CD14-positive monocyte (primary cell): ENCODE measurements around the gene NDUFAF2. TPM values are rescaled to one million over a fixed set of nuclear protein-coding genes. Genes with fewer than 3 reads are reported as not detected.
"Not testable (repeated sequence)": the region's sequence is repeated elsewhere in the genome, so short reads cannot be mapped to it uniquely, and the experiment has no call there.

Experiments used
- DNase-seq, 3 donors: peaks; one replicate each; pipeline ENCODE4 v3.0.0-alpha.2; 2011 to 2022
- H2AFZ ChIP-seq: 2 replicates; pipeline ENCODE4 v1.6.0; 2012; ENCODE audit warnings: mild to moderate bottlenecking, low read depth, low read length, inconsistent platforms; ENCODE audit not compliant: insufficient read depth, poor library complexity, severe bottlenecking
- H3K27ac ChIP-seq, 2 donors: 1 replicate in 1 of 2; 2 replicates in 1 of 2; pipeline ENCODE4 v1.5.1; 2012 to 2013; ENCODE audit warnings: low read length in 2 of 2, control low read depth in 1 of 2, inconsistent platforms in 1 of 2, low read depth in 1 of 2, mild to moderate bottlenecking in 1 of 2
- H3K27me3 ChIP-seq, 2 donors: one replicate each; pipeline versions ENCODE4 v1.6.0 to v1.6.1; 2011 to 2013; ENCODE audit warnings: low read length in 2 of 2; ENCODE audit not compliant: control insufficient read depth in 2 of 2, insufficient read depth in 2 of 2
- H3K36me3 ChIP-seq, 2 donors: replicated peaks in 1 of 2; 1 replicate in 1 of 2; 2 replicates in 1 of 2; pipeline versions ENCODE4 v1.5.1 to v1.6.1; 2012 to 2013; ENCODE audit warnings: low read length in 2 of 2, control low read depth in 1 of 2, inconsistent platforms in 1 of 2, mild to moderate bottlenecking in 1 of 2; ENCODE audit not compliant: insufficient read depth in 2 of 2, control insufficient read depth in 1 of 2
- H3K4me1 ChIP-seq, 2 donors: 1 replicate in 1 of 2; 2 replicates in 1 of 2; pipeline versions ENCODE4 v1.5.1 to v1.6.1; 2012 to 2013; ENCODE audit warnings: low read length in 2 of 2, control low read depth in 1 of 2, inconsistent platforms in 1 of 2, mild to moderate bottlenecking in 1 of 2, moderate library complexity in 1 of 2; ENCODE audit not compliant: insufficient read depth in 2 of 2, control insufficient read depth in 1 of 2
- H3K4me2 ChIP-seq: replicated peaks from 2 replicates; pipeline ENCODE3; 2012; ENCODE audit warnings: low read length, moderate library complexity, mild to moderate bottlenecking; ENCODE audit not compliant: poor library complexity, severe bottlenecking; ENCODE audit errors: extremely low read depth
- H3K4me3 ChIP-seq, 3 experiments: fragments of 200-600 bp in 1 of 3; sonication (generic) in 1 of 3; replicated peaks in 1 of 3; 1 replicate in 2 of 3; 2 replicates in 1 of 3; pipeline ENCODE4 v1.5.1; 2011 to 2013; ENCODE audit warnings: low read length in 3 of 3, mild to moderate bottlenecking in 3 of 3, control low read depth in 2 of 3, low read depth in 2 of 3, inconsistent platforms in 1 of 3, moderate library complexity in 1 of 3
- H3K79me2 ChIP-seq: 2 replicates; pipeline ENCODE4 v1.6.0; 2012; ENCODE audit warnings: mild to moderate bottlenecking, control low read depth, inconsistent platforms, low read length, moderate library complexity; ENCODE audit not compliant: insufficient read depth
- H3K9ac ChIP-seq: 2 replicates; pipeline ENCODE4 v1.6.0; 2017; ENCODE audit warnings: low read length, mild to moderate bottlenecking; ENCODE audit not compliant: insufficient read depth, poor library complexity, severe bottlenecking
- H3K9me3 ChIP-seq, 2 donors: replicated peaks in 1 of 2; 1 replicate in 1 of 2; 2 replicates in 1 of 2; pipeline versions ENCODE4 v1.5.1 to v1.6.1; 2012 to 2013; ENCODE audit warnings: low read length in 2 of 2, control low read depth in 1 of 2; ENCODE audit not compliant: control insufficient read depth in 1 of 2, insufficient read depth in 1 of 2
- H4K20me1 ChIP-seq: 2 replicates; pipeline ENCODE4 v1.6.0; 2012; ENCODE audit warnings: mild to moderate bottlenecking, low read length, control low read depth, moderate library complexity; ENCODE audit not compliant: insufficient read depth
- H3K27ac Mint-ChIP-seq, 7 donors: one replicate each; pipeline ENCODE4 v1.8.0; 2020; ENCODE audit warnings: mild to moderate bottlenecking in 7 of 7, mixed read lengths in 7 of 7, moderate library complexity in 6 of 7, inconsistent platforms in 2 of 7
- H3K27me3 Mint-ChIP-seq, 3 donors: one replicate each; pipeline ENCODE4 v1.8.0; 2021 to 2022; ENCODE audit warnings: low read depth in 3 of 3, mild to moderate bottlenecking in 3 of 3, mixed read lengths in 3 of 3, moderate library complexity in 3 of 3, inconsistent platforms in 1 of 3
- H3K36me3 Mint-ChIP-seq, 2 donors: one replicate each; pipeline ENCODE4 v1.8.0; 2020; ENCODE audit warnings: mixed read lengths in 2 of 2, inconsistent platforms in 1 of 2, mild to moderate bottlenecking in 1 of 2
- H3K4me1 Mint-ChIP-seq: one replicate; pipeline ENCODE4 v1.8.0; 2020; ENCODE audit warnings: mild to moderate bottlenecking, mixed read lengths
- H3K4me3 Mint-ChIP-seq, 2 donors: one replicate each; pipeline ENCODE4 v1.8.0; 2020; ENCODE audit warnings: mild to moderate bottlenecking in 2 of 2, mixed read lengths in 2 of 2, moderate library complexity in 1 of 2
- H3K9me3 Mint-ChIP-seq, 7 donors: one replicate each; pipeline ENCODE4 v1.8.0; 2020 to 2022; ENCODE audit warnings: mixed read lengths in 7 of 7, mild to moderate bottlenecking in 6 of 7, moderate library complexity in 6 of 7, inconsistent platforms in 2 of 7
- WGBS: methylation state at CpG from one replicate; pipeline ENCODE4 v1.1.5; 2013; ENCODE audit warnings: missing lambda C conversion rate; ENCODE audit not compliant: insufficient coverage; 5-methylcytosine and 5-hydroxymethylcytosine counted together
- intact Hi-C, 2 donors: fragments of 100-400 bp; cut with micrococcal nuclease; formaldehyde crosslinking; loops; one replicate each; pipeline versions ENCODE4 v1.15.0 to v1.15.1; 2023
- polyA plus RNA-seq, 3 donors: library from polyadenylated mRNA; depleted of rRNA in 1 of 3; unstranded in 2 of 3; stranded (reverse) in 1 of 3; fragments of 300-500 nt in 2 of 3; fragments of >200 nt in 1 of 3; fragmentation: Illumina TruSeq in 2 of 3; gene quantifications; 1 replicate in 2 of 3; 2 replicates in 1 of 3; pipeline ENCODE4 v1.2.3, GENCODE V29; 2012 to 2021
- TF ChIP-seq, protein P1 (sequence below): fragments of 200-600 bp; IDR thresholded peaks from one replicate; pipeline ENCODE4 v1.8.0; 2022; ENCODE audit warnings: antibody characterized with exemption, mild to moderate bottlenecking

NDUFAF2 gene
- polyA plus RNA-seq, 3 donors = 5.9 to 29.5 (median 25.0) TPM

DNA sequence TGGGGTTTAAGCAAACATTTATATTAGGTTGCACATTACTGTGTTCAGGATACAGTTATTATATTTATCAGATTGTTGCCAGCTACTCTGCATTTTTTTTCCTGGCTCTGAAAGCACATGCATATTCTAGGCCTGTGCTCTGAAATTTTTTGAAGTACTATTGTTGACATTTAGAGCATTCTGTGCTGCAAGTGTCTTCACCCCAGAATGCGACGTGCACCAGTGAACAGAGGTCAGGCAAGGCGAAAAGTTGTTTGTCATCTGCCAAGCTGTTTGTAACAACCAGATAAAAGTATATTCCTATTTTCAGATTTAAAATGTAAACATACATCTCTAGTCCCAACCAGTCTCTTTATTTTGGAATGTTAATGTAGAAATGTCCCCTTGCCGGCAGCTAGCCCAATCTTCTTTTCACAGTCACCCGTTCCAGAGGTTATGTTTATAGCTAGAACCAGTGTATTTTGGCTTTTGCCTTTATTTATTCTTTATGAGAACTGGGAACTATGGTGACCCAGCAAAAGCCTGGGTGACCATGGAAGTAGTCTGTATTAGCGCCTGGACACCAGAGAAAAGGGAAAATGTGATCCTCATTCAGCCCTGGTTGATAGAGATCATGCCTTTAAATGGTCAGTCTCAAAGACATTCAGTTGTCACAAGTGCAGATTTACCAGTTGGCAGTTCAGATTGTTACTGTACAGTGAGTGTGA lies 84.6 kb downstream of the NDUFAF2 start:
- Histone ChIP-seq H4K20me1 (no peaks in the 10 kb centered on the region), H3K4me2 (no peak overlapping the region), H3K9me3 (no peaks in the 10 kb centered on the region), H3K4me3 (no peak overlapping the region), H3K9ac (no peak overlapping the region), H3K27me3 (no peaks in the 10 kb centered on the region), H3K4me1 (no peaks in the 10 kb centered on the region), H3K27ac (no peak overlapping the region), H3K36me3 (no peaks in the 10 kb centered on the region), H2AFZ (no peak overlapping the region), H3K79me2 (no peaks in the 10 kb centered on the region)
- H3K4me1 Mint-ChIP-seq = no peaks in the 10 kb centered on the region
- DNase-seq = no peak
- 100% methylated on average over 4 of the region's 6 CpGs for WGBS
- H3K27me3 Mint-ChIP-seq = peaks cover 0 to 2% (median 0%) of the 10 kb centered on the region in 3 donors
- H3K27ac Mint-ChIP-seq = no peak overlapping the region
- H3K36me3 Mint-ChIP-seq = no peaks in the 10 kb centered on the region
- H3K9me3 Mint-ChIP-seq = peaks cover 0 to 5% (median 3%) of the 10 kb centered on the region in 7 donors
- no peak overlapping the region for H3K4me3 Mint-ChIP-seq
- TF ChIP-seq, protein P1, sequence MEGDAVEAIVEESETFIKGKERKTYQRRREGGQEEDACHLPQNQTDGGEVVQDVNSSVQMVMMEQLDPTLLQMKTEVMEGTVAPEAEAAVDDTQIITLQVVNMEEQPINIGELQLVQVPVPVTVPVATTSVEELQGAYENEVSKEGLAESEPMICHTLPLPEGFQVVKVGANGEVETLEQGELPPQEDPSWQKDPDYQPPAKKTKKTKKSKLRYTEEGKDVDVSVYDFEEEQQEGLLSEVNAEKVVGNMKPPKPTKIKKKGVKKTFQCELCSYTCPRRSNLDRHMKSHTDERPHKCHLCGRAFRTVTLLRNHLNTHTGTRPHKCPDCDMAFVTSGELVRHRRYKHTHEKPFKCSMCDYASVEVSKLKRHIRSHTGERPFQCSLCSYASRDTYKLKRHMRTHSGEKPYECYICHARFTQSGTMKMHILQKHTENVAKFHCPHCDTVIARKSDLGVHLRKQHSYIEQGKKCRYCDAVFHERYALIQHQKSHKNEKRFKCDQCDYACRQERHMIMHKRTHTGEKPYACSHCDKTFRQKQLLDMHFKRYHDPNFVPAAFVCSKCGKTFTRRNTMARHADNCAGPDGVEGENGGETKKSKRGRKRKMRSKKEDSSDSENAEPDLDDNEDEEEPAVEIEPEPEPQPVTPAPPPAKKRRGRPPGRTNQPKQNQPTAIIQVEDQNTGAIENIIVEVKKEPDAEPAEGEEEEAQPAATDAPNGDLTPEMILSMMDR = no peak
- intact Hi-C loops = no loop called here

DNA sequence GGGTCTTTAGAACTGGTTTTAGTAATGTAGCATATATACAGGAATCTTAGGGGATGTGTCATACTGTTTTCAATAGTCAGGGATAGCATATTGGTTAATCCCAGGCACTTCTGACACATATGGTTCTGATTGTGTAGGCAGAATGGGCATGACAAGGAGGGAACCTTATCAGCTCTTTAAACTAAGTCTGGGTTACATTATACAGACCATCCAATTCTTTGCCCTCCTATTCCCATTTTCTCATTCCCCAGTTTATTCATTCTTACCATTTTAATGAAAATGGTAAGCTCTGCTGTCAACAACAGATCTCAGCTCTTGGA lies 85.1 kb downstream of the NDUFAF2 start:
- Histone ChIP-seq H3K79me2 (no peaks in the 10 kb centered on the region), H3K4me3 (no peak overlapping the region), H4K20me1 (no peaks in the 10 kb centered on the region), H3K9me3 (no peaks in the 10 kb centered on the region), H3K9ac (no peak overlapping the region), H3K27me3 (no peaks in the 10 kb centered on the region), H2AFZ (no peak overlapping the region), H3K36me3 (no peaks in the 10 kb centered on the region), H3K4me1 (no peaks in the 10 kb centered on the region), H3K4me2 (no peak overlapping the region), H3K27ac (no peak overlapping the region)
- intact Hi-C loops = no loop called here
- Mint-ChIP-seq H3K36me3 (no peaks in the 10 kb centered on the region), H3K27me3 (peaks cover 0 to 2% (median 0%) of the 10 kb centered on the region in 3 donors), H3K4me3 (no peak overlapping the region), H3K9me3 (peaks cover 0 to 5% (median 3%) of the 10 kb centered on the region in 7 donors), H3K27ac (no peak overlapping the region), H3K4me1 (no peaks in the 10 kb centered on the region)
- DNase-seq = no peak
- TF ChIP-seq, protein P1 = no peak

DNA sequence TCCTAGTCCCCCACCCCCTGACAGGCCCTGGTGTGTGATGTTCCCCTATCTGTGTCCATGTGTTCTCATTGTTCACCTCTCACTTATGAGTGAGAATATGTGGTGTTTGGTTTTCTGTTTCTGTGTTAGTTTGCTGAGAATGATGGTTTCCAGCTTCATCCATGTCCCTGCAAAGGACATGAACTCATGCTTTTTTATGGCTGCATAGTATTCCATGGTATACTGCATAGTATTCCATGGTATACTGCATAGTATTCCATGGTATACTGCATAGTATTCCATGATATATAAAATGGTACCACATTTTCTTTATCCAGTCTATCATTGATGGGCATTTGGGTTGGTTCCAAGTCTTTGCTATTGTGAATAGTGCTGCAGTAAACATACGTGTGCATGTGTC lies 86.3 kb downstream of the NDUFAF2 start:
- H3K27me3 ChIP-seq, H3K79me2 ChIP-seq, H3K9me3 Mint-ChIP-seq, H3K4me2 ChIP-seq, H3K27ac Mint-ChIP-seq, H3K36me3 ChIP-seq, H3K4me1 ChIP-seq, H3K4me3 Mint-ChIP-seq, H4K20me1 ChIP-seq, H3K9ac ChIP-seq, DNase-seq, H3K27ac ChIP-seq, H3K9me3 ChIP-seq, H3K4me1 Mint-ChIP-seq, H2AFZ ChIP-seq, H3K36me3 Mint-ChIP-seq, H3K4me3 ChIP-seq, H3K27me3 Mint-ChIP-seq, intact Hi-C loops: not testable (repeated sequence)
- WGBS = no CpG with 5 or more reads among the region's 1 CpG
